Pancreas (tissue), 10 donors: ENCODE data around the gene ICAM4. TPM values are rescaled to one million over a fixed set of nuclear protein-coding genes. Genes with fewer than 3 reads are reported as not detected.

ENCODE experiments used
- ATAC-seq, 4 donors: fragments of 200-7000 bp; cut with Tn5 transposase; one replicate each; pipeline versions ENCODE4 v1.8.0 to v1.9.1; 2020; ENCODE audit warnings: mild to moderate bottlenecking in 4 of 4, moderate library complexity in 4 of 4
- DNase-seq, 6 donors: peaks; one replicate each; pipeline ENCODE4 v3.0.0-alpha.2; 2020
- FAIRE-seq: peaks from 2 replicates; lab custom pipeline; 2012; peaks lifted over from hg19 to GRCh38; lab: Jason Lieb, UNC
- H3K27ac ChIP-seq, 4 donors: fragments of 200-600 bp; sonication (generic); 1 replicate in 3 of 4; 2 replicates in 1 of 4; pipeline versions ENCODE4 v1.5.0 to v1.8.0; 2020
- H3K27me3 ChIP-seq, 4 donors: fragments of 200-600 bp; one replicate each; pipeline ENCODE4 v1.8.0; 2021
- H3K36me3 ChIP-seq, 3 donors: fragments of 200-600 bp; sonication (generic) in 1 of 3; one replicate each; pipeline versions ENCODE4 v1.5.0 to v1.8.0; 2020 to 2021
- H3K4me1 ChIP-seq, 3 donors: fragments of 200-600 bp; one replicate each; pipeline ENCODE4 v1.8.0; 2021
- H3K4me3 ChIP-seq, 4 donors: fragments of 200-600 bp; sonication (generic) in 2 of 4; one replicate each; pipeline versions ENCODE4 v1.5.0 to v1.8.0; 2020 to 2021
- H3K9me3 ChIP-seq, 4 donors: fragments of 200-600 bp; one replicate each; pipeline ENCODE4 v1.8.0; 2021
- WGBS, 2 donors: extraction: QIAGEN DNeasy Blood & Tissue Kit; methylation state at CpG; one replicate each; pipeline ENCODE4 v1.1.7; 2013; 5-methylcytosine and 5-hydroxymethylcytosine counted together
- intact Hi-C, 3 donors: fragments of 100-400 bp; cut with DNase I; formaldehyde crosslinking; loops; one replicate each; pipeline versions ENCODE4 v1.11.1 to v1.14.2; 2022
- polyA plus RNA-seq, 2 donors: library from polyadenylated mRNA; stranded (reverse); fragments of 200-250 nt; gene quantifications; one replicate each; pipeline ENCODE4 v1.2.3, GENCODE V29; 2013
- total RNA-seq, 6 donors: library from RNA; stranded (reverse); fragmentation: NEBNext Ultra II Directional in 4 of 6; extraction: Animal tissue kit (Norgen Biotek cat#: 25700) in 4 of 6; gene quantifications; one replicate each; pipeline versions ENCODE4 v1.2.1 to v1.2.4, GENCODE V29; 2021 to 2023
- TF ChIP-seq, protein P1 (sequence below), 4 donors: fragments of 200-600 bp; sonication (generic) in 3 of 4; IDR thresholded peaks; one replicate each; pipeline versions ENCODE4 v1.5.0 to v1.8.0; 2021; ENCODE audit warnings: antibody characterized with exemption in 4 of 4
- donor health status: healthy with polysubstance abuse.
- donor health status: DM: no; HTN: no; CAD: no; lungs with moderate emphysema.
- donor health status: DM: no; HTN: no; CAD: no.
- donor health status: control.
- donor health status: control.
- donor health status: Bipolar disorder and iron deficiency.
- donor health status: DM: yes; HTN: yes; CAD: no.
- donor health status: DM: no; HTN: no; CAD: no.
- donor health status: DM: no; HTN: no; CAD: no.
- donor health status: DM: yes; HTN: yes; CAD: no.

Gene ICAM4
- total and polyA plus RNA-seq, 8 donors: 0.13 to 0.56 (median 0.21) TPM; not detected in 2

- Histone ChIP-seq H3K36me3 (peaks cover 4 to 36% (median 20%) of the 10 kb centered on the region in 3 donors), H3K27me3 (no peaks in the 10 kb centered on the region), H3K4me3 (no peak overlapping the region), H3K27ac (no peak overlapping the region), H3K9me3 (no peaks in the 10 kb centered on the region), H3K4me1 (peaks cover 6 to 9% (median 8%) of the 10 kb centered on the region in 3 donors)
- WGBS, 2 donors: 90 to 93% methylated on average over 7 of the region's 7 CpGs
- TF ChIP-seq, protein P1, sequence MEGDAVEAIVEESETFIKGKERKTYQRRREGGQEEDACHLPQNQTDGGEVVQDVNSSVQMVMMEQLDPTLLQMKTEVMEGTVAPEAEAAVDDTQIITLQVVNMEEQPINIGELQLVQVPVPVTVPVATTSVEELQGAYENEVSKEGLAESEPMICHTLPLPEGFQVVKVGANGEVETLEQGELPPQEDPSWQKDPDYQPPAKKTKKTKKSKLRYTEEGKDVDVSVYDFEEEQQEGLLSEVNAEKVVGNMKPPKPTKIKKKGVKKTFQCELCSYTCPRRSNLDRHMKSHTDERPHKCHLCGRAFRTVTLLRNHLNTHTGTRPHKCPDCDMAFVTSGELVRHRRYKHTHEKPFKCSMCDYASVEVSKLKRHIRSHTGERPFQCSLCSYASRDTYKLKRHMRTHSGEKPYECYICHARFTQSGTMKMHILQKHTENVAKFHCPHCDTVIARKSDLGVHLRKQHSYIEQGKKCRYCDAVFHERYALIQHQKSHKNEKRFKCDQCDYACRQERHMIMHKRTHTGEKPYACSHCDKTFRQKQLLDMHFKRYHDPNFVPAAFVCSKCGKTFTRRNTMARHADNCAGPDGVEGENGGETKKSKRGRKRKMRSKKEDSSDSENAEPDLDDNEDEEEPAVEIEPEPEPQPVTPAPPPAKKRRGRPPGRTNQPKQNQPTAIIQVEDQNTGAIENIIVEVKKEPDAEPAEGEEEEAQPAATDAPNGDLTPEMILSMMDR (IDR thresholded peaks at IDR 0.05): no peak
- FAIRE-seq: no peak
- DNase-seq: no peak
- intact Hi-C loops: no loop called here
- ATAC-seq: no peak
Observed at GRCh38 chr19:10327793-10328192, 41.0 kb downstream of the ICAM4 start.

- H3K36me3 ChIP-seq: peaks cover 4 to 30% (median 20%) of the 10 kb centered on the region in 3 donors
Observed at GRCh38 chr19:10328558-10329429, 42.0 kb downstream of the ICAM4 start.

GRCh38 chr19:10329555-10329954 is 42.8 kb downstream of the ICAM4 start:
- Histone ChIP-seq H3K27ac (no peak overlapping the region), H3K9me3 (no peaks in the 10 kb centered on the region), H3K4me1 (peaks cover 6 to 9% (median 8%) of the 10 kb centered on the region in 3 donors), H3K27me3 (no peaks in the 10 kb centered on the region), H3K4me3 (no peak overlapping the region), H3K36me3 (peaks cover 4 to 30% (median 20%) of the 10 kb centered on the region in 3 donors)
- no peak for ATAC-seq
- DNase-seq: peak in 1 of 6 donors; percentile 53
- WGBS, 2 donors: 91 to 92% methylated on average over 13 of the region's 13 CpGs
- intact Hi-C loops: no loop called here
- TF ChIP-seq, protein P1 (IDR thresholded peaks at IDR 0.05): no peak
- FAIRE-seq: no peak

More at GRCh38 chr19:10328558-10329429, 42.0 kb downstream of the ICAM4 start:
- intact Hi-C loops: no loop called here
- DNase-seq (peak in 1 of 6 donors; percentile 72), FAIRE-seq (no peak), ATAC-seq (no peak)
- Histone ChIP-seq H3K27ac (no peak overlapping the region), H3K9me3 (no peaks in the 10 kb centered on the region), H3K4me3 (no peak overlapping the region), H3K4me1 (peaks cover 6 to 9% (median 8%) of the 10 kb centered on the region in 3 donors), H3K27me3 (no peaks in the 10 kb centered on the region)
- WGBS, 2 donors: 92 to 95% methylated on average over 38 to 41 of the region's 41 CpGs
- TF ChIP-seq, protein P1 (IDR thresholded peaks at IDR 0.05): no peak

DNA sequence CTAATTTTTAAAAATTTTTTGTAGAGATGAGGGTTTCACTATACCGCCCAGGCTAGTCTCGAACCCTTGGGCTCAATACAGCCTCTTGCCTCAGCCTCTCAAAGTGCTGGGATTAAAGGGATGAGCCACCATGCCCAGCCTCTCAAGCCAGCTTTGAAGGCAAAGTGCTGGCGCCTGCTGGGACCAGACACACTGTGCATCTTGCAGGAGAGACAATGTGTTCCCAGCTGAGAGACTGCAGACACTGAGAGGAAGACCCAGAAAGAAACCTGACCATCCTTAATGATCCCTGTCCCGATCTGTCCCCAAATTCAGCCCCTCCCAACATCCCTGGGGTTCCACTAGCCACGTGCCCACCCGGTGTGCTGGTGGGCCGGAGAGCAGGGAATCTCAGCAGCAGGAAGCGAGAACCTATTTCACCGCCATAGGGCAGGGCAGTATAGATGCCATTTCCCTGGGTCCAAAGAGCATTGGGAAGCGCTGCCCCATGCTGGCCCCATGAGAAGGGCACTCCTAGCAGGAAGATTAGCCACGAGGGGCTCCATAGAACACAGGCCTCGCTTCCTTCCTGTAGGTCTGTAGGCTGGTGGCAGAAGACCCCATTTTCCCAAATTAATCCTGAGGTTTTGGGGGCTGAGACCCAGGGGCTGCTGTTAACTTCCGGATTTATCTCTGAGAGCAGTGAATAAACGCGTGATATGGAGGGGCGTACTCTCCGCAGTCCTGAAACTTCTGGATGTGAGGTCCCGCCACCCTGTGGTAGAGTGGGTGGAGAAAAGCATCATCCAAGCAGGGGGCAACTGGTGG is 45.6 kb downstream of the ICAM4 start:
- peak overlapping the region; percentile 48 to 94 (median 80) for H3K4me3 ChIP-seq
- intact Hi-C loops: no loop called here
- ATAC-seq: no peak
- no peak for FAIRE-seq
- H3K36me3 ChIP-seq: peaks cover 4 to 22% (median 17%) of the 10 kb centered on the region in 3 donors
- TF ChIP-seq, protein P1 (IDR thresholded peaks at IDR 0.05): no peak
- H3K9me3 ChIP-seq: no peaks in the 10 kb centered on the region
- 32% methylated on average over 18 of the region's 18 CpGs for WGBS, 2 donors
- peak overlapping the region in 2 of 4 donors; percentile 82 to 83 for H3K27ac ChIP-seq
- H3K4me1 ChIP-seq: peaks cover 6 to 9% (median 8%) of the 10 kb centered on the region in 3 donors
- no peaks in the 10 kb centered on the region for H3K27me3 ChIP-seq
- no peak for DNase-seq
